Esophagus squamous epithelium (tissue), 4 donors: ENCODE data around the gene PAEP.

Experiments
- POLR2A ChIP-seq, 4 donors: fragments of 450-650 bp; IDR thresholded peaks; one replicate each; pipeline ENCODE4 v1.6.1; 2017; ENCODE audit warnings: antibody characterized with exemption in 4 of 4, mild to moderate bottlenecking in 4 of 4, moderate library complexity in 3 of 4
- TF ChIP-seq, protein P1 (sequence below), 6 experiments: fragments of 450-650 bp in 4 of 6; fragments of 200-600 bp in 2 of 6; sonication (generic) in 2 of 6; IDR thresholded peaks; one replicate each; pipeline ENCODE4 v1.5.1; 2016 to 2019; ENCODE audit warnings: antibody characterized with exemption in 6 of 6, mild to moderate bottlenecking in 4 of 6, moderate library complexity in 4 of 6

- TF ChIP-seq, protein P1, sequence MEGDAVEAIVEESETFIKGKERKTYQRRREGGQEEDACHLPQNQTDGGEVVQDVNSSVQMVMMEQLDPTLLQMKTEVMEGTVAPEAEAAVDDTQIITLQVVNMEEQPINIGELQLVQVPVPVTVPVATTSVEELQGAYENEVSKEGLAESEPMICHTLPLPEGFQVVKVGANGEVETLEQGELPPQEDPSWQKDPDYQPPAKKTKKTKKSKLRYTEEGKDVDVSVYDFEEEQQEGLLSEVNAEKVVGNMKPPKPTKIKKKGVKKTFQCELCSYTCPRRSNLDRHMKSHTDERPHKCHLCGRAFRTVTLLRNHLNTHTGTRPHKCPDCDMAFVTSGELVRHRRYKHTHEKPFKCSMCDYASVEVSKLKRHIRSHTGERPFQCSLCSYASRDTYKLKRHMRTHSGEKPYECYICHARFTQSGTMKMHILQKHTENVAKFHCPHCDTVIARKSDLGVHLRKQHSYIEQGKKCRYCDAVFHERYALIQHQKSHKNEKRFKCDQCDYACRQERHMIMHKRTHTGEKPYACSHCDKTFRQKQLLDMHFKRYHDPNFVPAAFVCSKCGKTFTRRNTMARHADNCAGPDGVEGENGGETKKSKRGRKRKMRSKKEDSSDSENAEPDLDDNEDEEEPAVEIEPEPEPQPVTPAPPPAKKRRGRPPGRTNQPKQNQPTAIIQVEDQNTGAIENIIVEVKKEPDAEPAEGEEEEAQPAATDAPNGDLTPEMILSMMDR (IDR thresholded peaks at IDR 0.05): no peak
- no peak for TF ChIP-seq POLR2A (IDR thresholded peaks at IDR 0.05)
Measured at GRCh38 chr9:135554718-135555117, 6.8 kb upstream of the PAEP start.
